Hematopoietic multipotent progenitor cell treated with erythropoietin and hydrocortisone succinate and interleukin-3 and kit ligand, for 6 days (in vitro differentiated cells): ENCODE results near the gene LRRN2.
"Not testable (repeated sequence)": the region's sequence is repeated elsewhere in the genome, so short reads cannot be mapped to it uniquely, and the experiment has no call there.

Experiments
- DNase-seq: peaks from one replicate; pipeline ENCODE4 v3.0.0-alpha.2; 2015

The LRRN2 gene

GRCh38 chr1:204685236-204686006, at the start of gene LRRN2:
Gene LRRN2, minus strand, starts transcription at chr1:204685738. Its CDS starts 65,746 bp downstream, at chr1:204619992.
- no peak for DNase-seq

GRCh38 chr1:204735042-204735441, 49.5 kb upstream of the LRRN2 start:
- DNase-seq, result no peak

GRCh38 chr1:204733869-204734596, 48.5 kb upstream of the LRRN2 start:
- no peak for DNase-seq

- no peak for DNase-seq
Observed at GRCh38 chr1:204733289-204733688, 47.8 kb upstream of the LRRN2 start.

- DNase-seq, result no peak
Observed at GRCh38 chr1:204731985-204732575, 46.5 kb upstream of the LRRN2 start.

GRCh38 chr1:204731509-204731908, 46.0 kb upstream of the LRRN2 start:
- DNase-seq, result no peak

- no peak for DNase-seq
Observed at GRCh38 chr1:204730826-204731459, 45.4 kb upstream of the LRRN2 start.

GRCh38 chr1:204729516-204729915, 44.0 kb upstream of the LRRN2 start:
- no peak for DNase-seq

GRCh38 chr1:204728456-204728855, 42.9 kb upstream of the LRRN2 start:
- DNase-seq, result no peak

- DNase-seq, result no peak
Observed at GRCh38 chr1:204728045-204728444, 42.5 kb upstream of the LRRN2 start.

- DNase-seq, result not testable (repeated sequence)
Observed at GRCh38 chr1:204727438-204727837, 41.9 kb upstream of the LRRN2 start.

- no peak for DNase-seq
Observed at GRCh38 chr1:204726478-204726877, 40.9 kb upstream of the LRRN2 start.

- DNase-seq, result no peak
Observed at GRCh38 chr1:204725821-204726448, 40.4 kb upstream of the LRRN2 start.

GRCh38 chr1:204723131-204723787, 37.7 kb upstream of the LRRN2 start:
- no peak for DNase-seq

- no peak for DNase-seq
Observed at GRCh38 chr1:204721373-204722055, 36.0 kb upstream of the LRRN2 start.

- no peak for DNase-seq
Observed at GRCh38 chr1:204716660-204717059, 31.1 kb upstream of the LRRN2 start.

- no peak for DNase-seq
Observed at GRCh38 chr1:204714861-204715511, 29.4 kb upstream of the LRRN2 start.

- no peak for DNase-seq
Observed at GRCh38 chr1:204714194-204714860, 28.8 kb upstream of the LRRN2 start.

GRCh38 chr1:204713541-204713940, 28.0 kb upstream of the LRRN2 start:
- no peak for DNase-seq

- no peak for DNase-seq
Observed at GRCh38 chr1:204712708-204713430, 27.3 kb upstream of the LRRN2 start.
